Thyroid gland (tissue), 4 donors: ENCODE data around the gene AGPAT1. TPM values are rescaled to one million over a fixed set of nuclear protein-coding genes. Genes with fewer than 3 reads are reported as not detected.
A peak's percentile ranks its signal among the peaks of the same experiment; 100 is the strongest.

ENCODE experiments used
- DNase-seq, 2 donors: peaks; one replicate each; pipeline ENCODE4 v3.0.0-alpha.2; 2019
- H3K27ac ChIP-seq, 3 donors: fragments of 200-600 bp; sonication (generic); 1 replicate in 2 of 3; 2 replicates in 1 of 3; pipeline ENCODE4 v1.5.1; 2016 to 2019; ENCODE audit warnings: mild to moderate bottlenecking in 1 of 3, moderate library complexity in 1 of 3
- H3K27me3 ChIP-seq: fragments of 200-600 bp; sonication (generic); one replicate; pipeline ENCODE4 v1.5.1; 2019
- H3K36me3 ChIP-seq, 2 donors: fragments of 200-600 bp; sonication (generic); one replicate each; pipeline ENCODE4 v1.5.1; 2016 to 2019
- H3K4me1 ChIP-seq, 2 donors: fragments of 200-600 bp; sonication (generic); one replicate each; pipeline ENCODE4 v1.5.1; 2017 to 2019
- H3K4me3 ChIP-seq, 3 donors: fragments of 200-600 bp; sonication (generic); replicated peaks in 1 of 3; 1 replicate in 2 of 3; 2 replicates in 1 of 3; pipeline ENCODE4 v1.5.1; 2016; ENCODE audit warnings: mild to moderate bottlenecking in 1 of 3
- H3K9me3 ChIP-seq: fragments of 200-600 bp; sonication (generic); one replicate; pipeline ENCODE4 v1.5.1; 2017
- POLR2A ChIP-seq, 2 donors: fragments of 450-650 bp; IDR thresholded peaks; one replicate each; pipeline ENCODE4 v1.6.1; 2017; ENCODE audit warnings: antibody characterized with exemption in 2 of 2, mild to moderate bottlenecking in 2 of 2, moderate library complexity in 1 of 2
- WGBS, 2 donors: methylation state at CpG; one replicate each; pipeline ENCODE4 v1.1.5; 2017; 5-methylcytosine and 5-hydroxymethylcytosine counted together
- intact Hi-C: fragments of 100-400 bp; cut with DNase I; formaldehyde crosslinking; loops from one replicate; pipeline ENCODE4 v1.15.1; 2023
- total RNA-seq, 4 donors: library from RNA; depleted of rRNA; stranded (reverse); fragments of >200 nt; gene quantifications; one replicate each; pipeline ENCODE4 v1.2.3, GENCODE V29; 2016
- TF ChIP-seq, protein P1 (sequence below), 6 experiments: fragments of 200-600 bp in 3 of 6; fragments of 450-650 bp in 3 of 6; sonication (generic) in 3 of 6; IDR thresholded peaks; one replicate each; pipeline ENCODE4 v1.5.1; 2016 to 2019; ENCODE audit warnings: antibody characterized with exemption in 6 of 6, mild to moderate bottlenecking in 2 of 6, inconsistent platforms in 1 of 6, moderate library complexity in 1 of 6

AGPAT1 gene
- total RNA-seq, 4 donors from 2014 or later = 48.6 to 69.2 (median 54.8) TPM

GRCh38 chr6:32154514-32155161 lies 21.2 kb downstream of the AGPAT1 start:
- intact Hi-C loops = loop anchor here (5.0 to 10.0 kb wide), 2 partner anchors 37 to 110 kb away; no protein-coding TSS in a partner anchor
- Histone ChIP-seq H3K4me1 (peaks cover 25 to 26% of the 10 kb centered on the region in 2 donors), H3K27me3 (no peaks in the 10 kb centered on the region), H3K4me3 (peak overlapping the region; percentile 51 to 92 (median 57)), H3K36me3 (peaks cover 0 to 7% of the 10 kb centered on the region in 2 donors), H3K9me3 (no peaks in the 10 kb centered on the region), H3K27ac (peak overlapping the region; percentile 68 to 95 (median 95))
- peak; percentile 87 for DNase-seq
- WGBS, 2 donors = 5 to 9% methylated on average over 12 to 13 of the region's 34 CpGs
- TF ChIP-seq, protein P1, sequence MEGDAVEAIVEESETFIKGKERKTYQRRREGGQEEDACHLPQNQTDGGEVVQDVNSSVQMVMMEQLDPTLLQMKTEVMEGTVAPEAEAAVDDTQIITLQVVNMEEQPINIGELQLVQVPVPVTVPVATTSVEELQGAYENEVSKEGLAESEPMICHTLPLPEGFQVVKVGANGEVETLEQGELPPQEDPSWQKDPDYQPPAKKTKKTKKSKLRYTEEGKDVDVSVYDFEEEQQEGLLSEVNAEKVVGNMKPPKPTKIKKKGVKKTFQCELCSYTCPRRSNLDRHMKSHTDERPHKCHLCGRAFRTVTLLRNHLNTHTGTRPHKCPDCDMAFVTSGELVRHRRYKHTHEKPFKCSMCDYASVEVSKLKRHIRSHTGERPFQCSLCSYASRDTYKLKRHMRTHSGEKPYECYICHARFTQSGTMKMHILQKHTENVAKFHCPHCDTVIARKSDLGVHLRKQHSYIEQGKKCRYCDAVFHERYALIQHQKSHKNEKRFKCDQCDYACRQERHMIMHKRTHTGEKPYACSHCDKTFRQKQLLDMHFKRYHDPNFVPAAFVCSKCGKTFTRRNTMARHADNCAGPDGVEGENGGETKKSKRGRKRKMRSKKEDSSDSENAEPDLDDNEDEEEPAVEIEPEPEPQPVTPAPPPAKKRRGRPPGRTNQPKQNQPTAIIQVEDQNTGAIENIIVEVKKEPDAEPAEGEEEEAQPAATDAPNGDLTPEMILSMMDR (IDR thresholded peaks at IDR 0.05) = peak; percentile 29 to 84 (median 74)
- no peak for TF ChIP-seq POLR2A (IDR thresholded peaks at IDR 0.05)

- no peaks in the 10 kb centered on the region for H3K27me3 ChIP-seq
- peak within 1 kb of the TSS; percentile 68 to 95 (median 95) for H3K27ac ChIP-seq
- WGBS, 2 donors = 0 to 1% methylated on average over 46 to 49 of the region's 52 CpGs
- intact Hi-C loops = loop anchor here (5.0 to 10.0 kb wide), 2 partner anchors 37 to 109 kb away; no protein-coding TSS in a partner anchor
- DNase-seq = peak; percentile 86 to 93
- peaks cover 25 to 26% of the 10 kb centered on the region in 2 donors for H3K4me1 ChIP-seq
- H3K9me3 ChIP-seq = no peaks in the 10 kb centered on the region
- peak within 1 kb of the TSS; percentile 51 to 92 (median 57) for H3K4me3 ChIP-seq
- H3K36me3 ChIP-seq = peaks cover 0 to 7% of the 10 kb centered on the region in 2 donors
- peak in 1 of 2 donors; percentile 60 for TF ChIP-seq POLR2A (IDR thresholded peaks at IDR 0.05)
- TF ChIP-seq, protein P1 (IDR thresholded peaks at IDR 0.05) = peak in 4 of 6 experiments; percentile 6 to 32 (median 27)
These were observed 22.0 kb downstream of the AGPAT1 start, which contains the start of gene PPT2 for GRCh38 chr6:32153564-32154513. Gene PPT2 (plus strand): TSS chr6:32154141. CDS start chr6:32154595, 454 bp downstream.

GRCh38 chr6:32152769-32153563 lies 22.9 kb downstream of the AGPAT1 start:
- Histone ChIP-seq H3K9me3 (no peaks in the 10 kb centered on the region), H3K4me1 (peaks cover 25 to 26% of the 10 kb centered on the region in 2 donors), H3K36me3 (peaks cover 0 to 7% of the 10 kb centered on the region in 2 donors), H3K27me3 (no peaks in the 10 kb centered on the region), H3K27ac (peak overlapping the region; percentile 68 to 95 (median 95)), H3K4me3 (peak overlapping the region in 2 of 3 donors; percentile 51 to 92)
- intact Hi-C loops = loop anchor here (5.0 to 10.0 kb wide), 2 partner anchors 36 to 108 kb away; no protein-coding TSS in a partner anchor
- DNase-seq = peak; percentile 87 to 89
- TF ChIP-seq POLR2A (IDR thresholded peaks at IDR 0.05) = peak in 1 of 2 donors; percentile 40
- TF ChIP-seq, protein P1 (IDR thresholded peaks at IDR 0.05) = no peak
- WGBS, 2 donors = 13 to 33% methylated on average over 35 of the region's 35 CpGs

DNA sequence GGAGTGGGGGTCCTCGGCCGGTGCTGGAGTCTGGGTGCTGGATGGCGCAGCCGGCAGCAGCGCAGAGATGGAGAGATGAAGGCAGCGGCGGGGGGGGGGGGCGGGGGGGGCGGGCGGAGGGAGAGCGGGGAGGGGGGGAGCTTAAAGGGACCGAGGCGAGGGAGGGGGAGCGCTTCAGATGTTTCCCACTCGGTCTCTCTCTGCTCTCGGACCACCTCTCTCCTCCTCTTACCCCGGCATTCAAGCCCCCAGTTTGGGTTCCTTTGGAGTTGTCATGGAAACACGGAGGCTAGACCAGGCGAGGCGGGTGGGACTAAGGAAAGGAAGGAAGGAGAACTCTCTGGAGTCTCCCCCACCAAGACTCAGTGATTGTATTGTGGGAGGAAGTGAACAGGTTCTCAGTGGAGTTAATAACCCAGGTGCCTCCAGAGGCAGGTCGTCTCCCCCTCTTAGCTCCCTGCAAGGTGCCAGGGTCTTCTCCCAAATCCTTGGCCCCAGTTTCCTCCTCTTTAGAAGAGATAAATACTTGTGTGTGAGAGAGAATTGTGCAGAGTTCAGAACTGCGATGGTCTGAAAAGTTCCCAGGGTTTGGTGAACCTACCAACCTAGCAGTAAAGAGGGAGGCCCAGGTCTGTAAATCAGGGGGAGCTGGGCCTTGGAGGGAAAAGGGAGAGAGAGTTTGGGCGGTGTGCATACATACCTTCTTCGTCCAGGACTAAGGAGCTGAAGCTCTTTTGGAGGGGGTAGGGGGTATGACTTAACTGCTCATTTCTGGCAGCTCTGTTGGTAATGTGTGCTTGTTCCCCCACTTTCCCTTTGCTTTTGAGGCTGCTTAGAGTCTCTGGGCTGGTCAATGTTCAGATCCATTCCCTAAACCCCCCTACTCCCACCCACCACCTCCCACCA lies 23.8 kb downstream of the AGPAT1 start, which contains the start of gene PRRT1:
Gene PRRT1 (minus strand): TSS at position 77 of the 906 bp plus-strand sequence. CDS start 112 bp downstream, outside the sequence.
- H3K27ac ChIP-seq = peak within 1 kb of the TSS; percentile 68 to 95 (median 95)
- H3K4me1 ChIP-seq = peaks cover 25 to 26% of the 10 kb centered on the region in 2 donors
- intact Hi-C loops = loop anchor here (5.0 to 10.0 kb wide), 2 partner anchors 35 to 107 kb away; no protein-coding TSS in a partner anchor
- WGBS, 2 donors = 25 to 35% methylated on average over 11 to 14 of the region's 24 CpGs
- peak within 1 kb of the TSS in 1 of 3 donors; percentile 51 for H3K4me3 ChIP-seq
- no peaks in the 10 kb centered on the region for H3K27me3 ChIP-seq
- no peaks in the 10 kb centered on the region for H3K36me3 ChIP-seq
- no peaks in the 10 kb centered on the region for H3K9me3 ChIP-seq
- DNase-seq = no peak
- TF ChIP-seq, protein P1 (IDR thresholded peaks at IDR 0.05) = no peak
- no peak for TF ChIP-seq POLR2A (IDR thresholded peaks at IDR 0.05)
